Body of pancreas (tissue), 4 donors: ENCODE measurements around the gene AHCYL1.

Source experiments
- POLR2A ChIP-seq, 3 donors: fragments of 450-650 bp; IDR thresholded peaks; one replicate each; pipeline ENCODE4 v1.6.1; 2016; ENCODE audit warnings: antibody characterized with exemption in 3 of 3, mild to moderate bottlenecking in 2 of 3
- TF ChIP-seq, protein P1 (sequence below), 7 experiments: fragments of 450-650 bp in 4 of 7; fragments of 200-600 bp in 3 of 7; sonication (generic) in 3 of 7; IDR thresholded peaks; one replicate each; pipeline ENCODE4 v1.5.1; 2016 to 2019; ENCODE audit warnings: antibody characterized with exemption in 7 of 7

DNA sequence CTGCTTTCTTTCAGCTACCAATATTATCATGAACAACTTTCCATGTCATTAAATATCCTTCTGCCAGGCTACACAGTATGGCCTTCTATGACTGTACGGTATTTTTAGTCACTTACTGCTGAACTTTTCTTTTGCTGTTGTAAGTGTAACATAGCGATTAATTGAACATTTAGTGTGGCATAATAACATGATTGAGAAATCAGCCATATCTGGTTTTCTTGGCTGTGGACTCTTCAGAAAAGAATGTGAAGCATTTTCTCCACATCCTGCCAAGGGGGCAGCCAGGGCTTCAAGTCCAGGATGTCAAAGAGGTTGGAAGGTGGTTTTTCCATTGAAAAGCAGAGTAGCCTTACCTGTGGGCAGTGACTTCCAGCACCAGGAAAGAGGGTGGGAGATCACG lies 8.8 kb upstream of the AHCYL1 start:
- TF ChIP-seq, protein P1, sequence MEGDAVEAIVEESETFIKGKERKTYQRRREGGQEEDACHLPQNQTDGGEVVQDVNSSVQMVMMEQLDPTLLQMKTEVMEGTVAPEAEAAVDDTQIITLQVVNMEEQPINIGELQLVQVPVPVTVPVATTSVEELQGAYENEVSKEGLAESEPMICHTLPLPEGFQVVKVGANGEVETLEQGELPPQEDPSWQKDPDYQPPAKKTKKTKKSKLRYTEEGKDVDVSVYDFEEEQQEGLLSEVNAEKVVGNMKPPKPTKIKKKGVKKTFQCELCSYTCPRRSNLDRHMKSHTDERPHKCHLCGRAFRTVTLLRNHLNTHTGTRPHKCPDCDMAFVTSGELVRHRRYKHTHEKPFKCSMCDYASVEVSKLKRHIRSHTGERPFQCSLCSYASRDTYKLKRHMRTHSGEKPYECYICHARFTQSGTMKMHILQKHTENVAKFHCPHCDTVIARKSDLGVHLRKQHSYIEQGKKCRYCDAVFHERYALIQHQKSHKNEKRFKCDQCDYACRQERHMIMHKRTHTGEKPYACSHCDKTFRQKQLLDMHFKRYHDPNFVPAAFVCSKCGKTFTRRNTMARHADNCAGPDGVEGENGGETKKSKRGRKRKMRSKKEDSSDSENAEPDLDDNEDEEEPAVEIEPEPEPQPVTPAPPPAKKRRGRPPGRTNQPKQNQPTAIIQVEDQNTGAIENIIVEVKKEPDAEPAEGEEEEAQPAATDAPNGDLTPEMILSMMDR (IDR thresholded peaks at IDR 0.05) = no peak
- TF ChIP-seq POLR2A (IDR thresholded peaks at IDR 0.05) = no peak
